Measurements from ENCODE around the gene EFHD2. TPM values are rescaled to one million over a fixed set of nuclear protein-coding genes. Genes with fewer than 3 reads are reported as not detected.
A peak's percentile ranks its signal among the peaks of the same experiment; 100 is the strongest.
"Not testable (repeated sequence)": the region's sequence is repeated elsewhere in the genome, so short reads cannot be mapped to it uniquely, and the experiment has no call there.

EFHD2 gene
- total RNA-seq, 4 donors from 2014 or later: 84.2 to 236 (median 196) TPM

DNA sequence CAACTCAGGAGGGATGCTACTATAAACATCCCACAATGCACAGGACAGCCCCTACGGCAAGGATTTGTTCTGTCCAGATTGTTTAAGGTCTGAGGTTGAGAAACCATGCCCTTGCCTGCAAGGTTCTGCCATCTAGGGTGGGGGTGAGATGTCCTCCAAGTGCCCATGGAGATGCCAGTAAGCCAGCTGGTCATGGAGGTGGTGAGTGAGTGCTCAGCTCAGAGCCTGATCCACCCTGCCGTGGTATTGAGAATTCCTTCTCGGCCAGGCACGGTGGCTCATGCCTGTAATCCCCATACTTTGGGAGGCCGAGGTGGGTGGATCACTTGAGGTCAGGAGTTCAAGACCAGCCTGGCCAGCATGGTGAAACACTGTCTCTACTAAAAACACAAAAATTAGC, 15.3 kb downstream of the EFHD2 start:
- Histone ChIP-seq H3K36me3 (peaks cover 0 to 40% (median 0%) of the 10 kb centered on the region in 3 donors), H3K4me1 (peaks cover 0 to 63% (median 16%) of the 10 kb centered on the region in 4 donors), H3K4me3 (no peak overlapping the region), H3K9me3 (no peaks in the 10 kb centered on the region), H3K27ac (peak overlapping the region in 3 of 4 donors; percentile 73 to 95 (median 92)), H3K27me3 (no peaks in the 10 kb centered on the region)
- TF ChIP-seq POLR2A (IDR thresholded peaks at IDR 0.05): no peak
- TF ChIP-seq, protein P1, sequence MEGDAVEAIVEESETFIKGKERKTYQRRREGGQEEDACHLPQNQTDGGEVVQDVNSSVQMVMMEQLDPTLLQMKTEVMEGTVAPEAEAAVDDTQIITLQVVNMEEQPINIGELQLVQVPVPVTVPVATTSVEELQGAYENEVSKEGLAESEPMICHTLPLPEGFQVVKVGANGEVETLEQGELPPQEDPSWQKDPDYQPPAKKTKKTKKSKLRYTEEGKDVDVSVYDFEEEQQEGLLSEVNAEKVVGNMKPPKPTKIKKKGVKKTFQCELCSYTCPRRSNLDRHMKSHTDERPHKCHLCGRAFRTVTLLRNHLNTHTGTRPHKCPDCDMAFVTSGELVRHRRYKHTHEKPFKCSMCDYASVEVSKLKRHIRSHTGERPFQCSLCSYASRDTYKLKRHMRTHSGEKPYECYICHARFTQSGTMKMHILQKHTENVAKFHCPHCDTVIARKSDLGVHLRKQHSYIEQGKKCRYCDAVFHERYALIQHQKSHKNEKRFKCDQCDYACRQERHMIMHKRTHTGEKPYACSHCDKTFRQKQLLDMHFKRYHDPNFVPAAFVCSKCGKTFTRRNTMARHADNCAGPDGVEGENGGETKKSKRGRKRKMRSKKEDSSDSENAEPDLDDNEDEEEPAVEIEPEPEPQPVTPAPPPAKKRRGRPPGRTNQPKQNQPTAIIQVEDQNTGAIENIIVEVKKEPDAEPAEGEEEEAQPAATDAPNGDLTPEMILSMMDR (IDR thresholded peaks at IDR 0.05): no peak
- no peak for DNase-seq

DNA sequence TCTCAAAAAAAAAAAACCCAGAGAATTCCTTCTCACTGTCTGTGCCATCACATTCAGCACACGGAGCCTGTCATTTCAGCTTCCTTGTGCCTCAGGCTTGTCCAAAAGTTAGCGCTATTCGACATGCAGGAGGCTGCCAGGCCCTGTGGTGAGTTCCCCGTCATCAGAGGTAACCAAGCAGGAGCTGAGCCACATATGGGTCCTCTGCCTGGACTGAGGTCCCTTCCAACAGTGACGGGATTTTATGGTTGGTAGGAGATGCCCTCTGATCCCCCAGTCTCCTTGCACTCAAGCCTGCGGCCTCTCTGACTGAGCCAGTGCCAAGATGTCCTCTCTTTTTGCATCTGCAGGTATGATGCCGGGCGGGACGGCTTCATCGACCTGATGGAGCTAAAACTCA, 15.8 kb downstream of the EFHD2 start:
- H3K27ac ChIP-seq: peak overlapping the region in 3 of 4 donors; percentile 73 to 95 (median 92)
- TF ChIP-seq POLR2A (IDR thresholded peaks at IDR 0.05): peak in 1 of 2 donors; percentile 34
- TF ChIP-seq, protein P1 (IDR thresholded peaks at IDR 0.05): no peak
- no peaks in the 10 kb centered on the region for H3K27me3 ChIP-seq
- H3K4me1 ChIP-seq: peaks cover 0 to 58% (median 16%) of the 10 kb centered on the region in 4 donors
- H3K36me3 ChIP-seq: peaks cover 0 to 41% (median 0%) of the 10 kb centered on the region in 3 donors
- no peaks in the 10 kb centered on the region for H3K9me3 ChIP-seq
- no peak overlapping the region for H3K4me3 ChIP-seq
- DNase-seq: peak in 1 of 3 donors; percentile 60

DNA sequence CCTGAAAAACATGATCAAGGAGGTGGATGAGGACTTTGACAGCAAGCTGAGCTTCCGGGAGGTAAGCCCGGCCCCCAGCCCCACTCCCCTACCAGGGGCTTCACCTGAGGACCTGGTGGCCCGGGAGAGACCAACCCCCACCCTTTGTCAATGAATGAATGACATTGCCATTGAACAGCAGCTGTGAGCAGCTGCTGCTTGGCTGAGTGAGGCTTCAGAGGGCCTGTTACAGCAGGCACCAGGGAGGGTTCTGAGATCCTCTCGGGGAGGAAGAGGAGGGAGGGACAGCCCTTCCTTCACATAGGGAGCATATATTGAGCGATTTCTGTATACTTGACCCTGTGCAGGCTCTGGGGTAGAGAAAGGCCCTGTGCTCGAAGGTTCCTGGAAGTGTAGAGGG, 16.3 kb downstream of the EFHD2 start:
- DNase-seq: no peak
- peaks cover 0 to 56% (median 16%) of the 10 kb centered on the region in 4 donors for H3K4me1 ChIP-seq
- no peaks in the 10 kb centered on the region for H3K27me3 ChIP-seq
- H3K9me3 ChIP-seq: no peaks in the 10 kb centered on the region
- H3K36me3 ChIP-seq: peaks cover 0 to 46% (median 0%) of the 10 kb centered on the region in 3 donors
- H3K4me3 ChIP-seq: no peak overlapping the region
- TF ChIP-seq, protein P1 (IDR thresholded peaks at IDR 0.05): no peak
- no peak for TF ChIP-seq POLR2A (IDR thresholded peaks at IDR 0.05)
- H3K27ac ChIP-seq: peak overlapping the region in 3 of 4 donors; percentile 73 to 95 (median 92)

DNA sequence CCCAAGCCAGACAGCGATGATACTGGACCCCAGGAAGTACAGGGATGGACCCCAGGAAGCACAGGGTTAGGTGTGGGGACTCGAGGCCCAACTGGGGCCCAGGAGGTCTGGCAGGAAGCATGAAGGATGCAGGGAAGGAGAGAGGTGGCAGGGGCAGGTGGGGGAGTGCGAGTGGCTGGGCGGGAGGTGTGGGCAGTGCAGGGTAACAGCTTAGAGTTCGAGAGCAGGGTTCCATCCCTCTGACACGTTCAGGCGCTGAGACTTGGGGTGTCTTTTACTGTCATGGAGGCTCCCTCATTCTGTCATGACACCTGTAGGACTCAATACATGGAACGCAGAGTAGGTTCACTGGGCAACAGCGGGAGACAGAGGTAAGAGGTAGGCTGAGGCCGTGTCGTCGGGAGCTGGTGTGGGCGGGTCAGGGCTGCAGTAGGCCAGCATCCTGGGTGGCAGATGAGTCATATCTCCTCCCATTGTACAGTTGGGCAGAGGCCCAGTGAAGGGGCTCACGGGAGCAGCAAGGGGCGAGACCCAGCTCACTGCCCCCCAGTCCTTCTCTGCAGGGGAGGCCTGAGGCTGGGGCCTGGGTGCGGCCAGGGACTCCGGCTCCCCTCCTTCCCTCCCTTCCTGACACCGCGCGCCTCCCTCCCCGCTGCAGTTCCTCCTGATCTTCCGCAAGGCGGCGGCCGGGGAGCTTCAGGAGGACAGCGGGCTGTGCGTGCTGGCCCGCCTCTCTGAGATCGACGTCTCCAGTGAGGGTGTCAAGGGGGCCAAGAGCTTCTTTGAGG, 17.0 kb downstream of the EFHD2 start:
- peak overlapping the region in 3 of 4 donors; percentile 73 to 95 (median 92) for H3K27ac ChIP-seq
- H3K9me3 ChIP-seq: no peaks in the 10 kb centered on the region
- DNase-seq: peak in 2 of 3 donors; percentile 83 to 84
- TF ChIP-seq, protein P1 (IDR thresholded peaks at IDR 0.05): peak in 4 of 6 experiments; percentile 9 to 62 (median 60)
- TF ChIP-seq POLR2A (IDR thresholded peaks at IDR 0.05): no peak
- H3K27me3 ChIP-seq: no peaks in the 10 kb centered on the region
- peaks cover 0 to 47% (median 0%) of the 10 kb centered on the region in 3 donors for H3K36me3 ChIP-seq
- no peak overlapping the region for H3K4me3 ChIP-seq
- peaks cover 0 to 48% (median 16%) of the 10 kb centered on the region in 4 donors for H3K4me1 ChIP-seq

DNA sequence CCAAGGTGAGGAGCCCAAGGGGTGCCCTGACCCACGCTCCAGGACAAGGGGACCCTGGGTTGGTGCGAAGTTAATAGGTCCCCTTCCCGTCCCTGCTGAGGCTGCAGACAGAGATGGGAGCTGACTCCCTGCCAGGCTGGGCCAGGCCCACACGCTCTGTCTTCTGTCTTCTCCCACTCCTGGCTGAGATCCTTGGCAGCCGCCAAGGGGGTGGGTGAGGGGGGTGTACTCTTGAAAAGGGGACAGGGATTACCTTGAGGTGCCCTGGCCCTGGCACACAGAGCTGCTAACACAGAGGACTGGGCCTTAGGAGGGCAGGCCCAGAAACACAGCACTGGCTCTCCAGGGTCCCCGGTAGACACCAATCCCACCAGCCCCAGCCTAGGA, 17.6 kb downstream of the EFHD2 start:
- no peak overlapping the region for H3K4me3 ChIP-seq
- no peak for DNase-seq
- peak overlapping the region in 3 of 4 donors; percentile 28 to 95 (median 92) for H3K27ac ChIP-seq

DNA sequence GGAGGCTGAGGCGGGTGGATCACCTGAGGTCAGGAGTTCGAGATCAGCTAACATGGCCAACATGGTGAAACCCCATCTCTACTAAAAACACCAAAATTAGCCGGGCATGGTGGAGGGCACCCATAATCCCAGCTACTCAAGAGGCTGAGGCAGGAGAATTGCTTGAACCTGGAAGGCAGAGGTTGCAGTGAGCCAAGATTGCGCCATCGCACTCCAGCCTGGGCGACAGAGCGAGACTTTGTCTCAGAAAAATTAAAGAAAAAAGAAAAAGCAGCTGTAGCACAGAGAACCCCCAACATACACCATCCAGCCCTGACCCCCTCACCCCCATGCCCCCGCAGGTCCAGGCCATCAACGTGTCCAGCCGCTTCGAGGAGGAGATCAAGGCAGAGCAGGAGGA, 18.6 kb downstream of the EFHD2 start:
- H3K27me3 ChIP-seq, H3K4me3 ChIP-seq, H3K9me3 ChIP-seq, DNase-seq: not testable (repeated sequence)
- Histone ChIP-seq H3K27ac (peak overlapping the region in 1 of 4 donors; percentile 95), H3K36me3 (peaks cover 0 to 47% (median 0%) of the 10 kb centered on the region in 3 donors), H3K4me1 (peaks cover 0 to 40% (median 11%) of the 10 kb centered on the region in 4 donors)

More for the DNA sequence above, 17.6 kb downstream of the EFHD2 start:
- TF ChIP-seq, protein P1 (IDR thresholded peaks at IDR 0.05): no peak
- TF ChIP-seq POLR2A (IDR thresholded peaks at IDR 0.05): no peak
- no peaks in the 10 kb centered on the region for H3K27me3 ChIP-seq
- H3K36me3 ChIP-seq: peaks cover 0 to 47% (median 0%) of the 10 kb centered on the region in 3 donors
- H3K9me3 ChIP-seq: no peaks in the 10 kb centered on the region
- peaks cover 0 to 44% (median 16%) of the 10 kb centered on the region in 4 donors for H3K4me1 ChIP-seq

All from Peyer's patch (tissue), 4 donors.